Keratinocyte (primary cell): ENCODE measurements around the gene HERC5. TPM values are rescaled to one million over a fixed set of nuclear protein-coding genes. Genes with fewer than 3 reads are reported as not detected.

ENCODE experiments used
- DNase-seq: peaks from one replicate; pipeline ENCODE4 v3.0.0-alpha.2; 2011; ENCODE audit warnings: low read depth, missing footprints, low spot score
- FAIRE-seq: peaks from 2 replicates; lab custom pipeline; 2011; peaks lifted over from hg19 to GRCh38; lab: Jason Lieb, UNC
- H2AFZ ChIP-seq: 2 replicates; pipeline ENCODE4 v1.6.0; 2012; ENCODE audit warnings: low read length, control low read depth, inconsistent platforms; ENCODE audit not compliant: control insufficient read depth
- H3K27ac ChIP-seq: 2 replicates; pipeline ENCODE4 v1.5.1; 2011; ENCODE audit warnings: low read length; ENCODE audit not compliant: control insufficient read depth, insufficient read depth
- H3K27me3 ChIP-seq: 3 replicates; pipeline ENCODE4 v1.6.0; 2011; ENCODE audit warnings: low read length; ENCODE audit not compliant: control insufficient read depth, insufficient read depth; ENCODE audit errors: extremely low read depth
- H3K36me3 ChIP-seq, 2 experiments: 2 replicates in 1 of 2; 3 replicates in 1 of 2; pipeline ENCODE4 v1.5.1; 2011; ENCODE audit warnings: low read length in 2 of 2, mild to moderate bottlenecking in 1 of 2; ENCODE audit not compliant: control insufficient read depth in 2 of 2, insufficient read depth in 2 of 2; ENCODE audit errors: extremely low read depth in 1 of 2
- H3K4me1 ChIP-seq: 3 replicates; pipeline ENCODE4 v1.5.1; 2011; ENCODE audit warnings: low read length; ENCODE audit not compliant: control insufficient read depth, insufficient read depth; ENCODE audit errors: extremely low read depth
- H3K4me2 ChIP-seq: 3 replicates; pipeline ENCODE4 v1.6.0; 2011; ENCODE audit warnings: low read depth, low read length; ENCODE audit not compliant: control insufficient read depth, insufficient read depth; ENCODE audit errors: extremely low read depth
- H3K4me3 ChIP-seq, 3 experiments: fragments of 200-600 bp in 1 of 3; sonication (generic) in 1 of 3; 2 replicates in 2 of 3; 3 replicates in 1 of 3; pipeline ENCODE4 v1.5.1; 2011 to 2016; ENCODE audit warnings: low read length in 3 of 3, mild to moderate bottlenecking in 3 of 3, control low read depth in 2 of 3, inconsistent platforms in 1 of 3, low read depth in 1 of 3, mixed read lengths in 1 of 3, mixed run types in 1 of 3, moderate library complexity in 1 of 3; ENCODE audit not compliant: control insufficient read depth in 2 of 3, insufficient read depth in 2 of 3; ENCODE audit errors: extremely low read depth in 1 of 3
- H3K79me2 ChIP-seq: 2 replicates; pipeline ENCODE4 v1.6.0; 2012; ENCODE audit warnings: low read length; ENCODE audit not compliant: control insufficient read depth, insufficient read depth
- H3K9ac ChIP-seq: 3 replicates; pipeline ENCODE4 v1.6.0; 2011; ENCODE audit warnings: low read length; ENCODE audit not compliant: control insufficient read depth, insufficient read depth; ENCODE audit errors: extremely low read depth
- H3K9me1 ChIP-seq: 3 replicates; pipeline ENCODE4 v1.6.0; 2011; ENCODE audit warnings: low read length; ENCODE audit not compliant: control insufficient read depth, insufficient read depth; ENCODE audit errors: extremely low read depth
- H3K9me3 ChIP-seq: 2 replicates; pipeline ENCODE4 v1.5.1; 2012; ENCODE audit warnings: low read depth, low read length; ENCODE audit not compliant: control insufficient read depth
- H4K20me1 ChIP-seq: 3 replicates; pipeline ENCODE4 v1.6.0; 2011; ENCODE audit warnings: low read length; ENCODE audit not compliant: control insufficient read depth, insufficient read depth; ENCODE audit errors: extremely low read depth
- CTCF ChIP-seq, 3 experiments: IDR thresholded peaks in 1 of 3; conservative IDR thresholded peaks in 1 of 3; optimal IDR thresholded peaks in 1 of 3; 2 replicates in 2 of 3; 3 replicates in 1 of 3; pipeline versions ENCODE3 to v1.5.1; 2011; ENCODE audit warnings: low read length in 3 of 3, mild to moderate bottlenecking in 3 of 3, moderate library complexity in 2 of 3, control low read depth in 1 of 3, inconsistent platforms in 1 of 3; ENCODE audit not compliant: insufficient read depth in 2 of 3; ENCODE audit errors: extremely low read depth in 1 of 3
- EZH2 ChIP-seq: IDR thresholded peaks from one replicate; pipeline ENCODE4 v1.6.1; 2012; ENCODE audit warnings: inconsistent platforms, mild to moderate bottlenecking, low read length, moderate library complexity
- dilution Hi-C: fragments of 300-500 bp; cut with MboI; formaldehyde crosslinking; loops from one replicate; pipeline ENCODE4 v1.7.0; 2020; ENCODE audit warnings: low sequenced_read_pairs; ENCODE audit not compliant: extremely low pct_ligation_motif_present
- polyA plus RNA-seq, 5 experiments: library from polyadenylated mRNA; depleted of rRNA in 3 of 5; stranded (reverse) in 3 of 5; stranded (forward) in 1 of 5; unstranded in 1 of 5; fragments of >200 nt; gene quantifications; 1 replicate in 1 of 5; 2 replicates in 3 of 5; 3 replicates in 1 of 5; pipeline versions ENCODE4 v1.2.1 to v1.2.3, GENCODE V29; 2011 to 2012; ENCODE audit warnings: missing spikeins in 2 of 5, low read depth in 1 of 5, low replicate concordance in 1 of 5

The HERC5 gene
- polyA plus RNA-seq, 1 donor (not counting 4 experiments of a cell fraction or from before 2014, with no cell fraction given): 3.4 TPM

GRCh38 chr4:88514557-88515511 lies 57.9 kb downstream of the HERC5 start:
- no peak for TF ChIP-seq EZH2
- TF ChIP-seq CTCF (optimal IDR thresholded peaks at IDR 0.05 in 1 of 3, IDR thresholded peaks at IDR 0.05 in 1 of 3, conservative IDR thresholded peaks at IDR 0.05 in 1 of 3; ENCODE audit: extremely low read depth in 1 of 3, insufficient read depth in 2 of 3, low read length in 3 of 3): no peak
- Histone ChIP-seq H3K79me2 (no peaks in the 10 kb centered on the region), H3K36me3 (no peaks in the 10 kb centered on the region), H3K9me3 (no peaks in the 10 kb centered on the region), H4K20me1 (no peaks in the 10 kb centered on the region), H3K9ac (no peak overlapping the region), H3K4me2 (no peak overlapping the region), H3K27me3 (no peaks in the 10 kb centered on the region), H3K9me1 (no peaks in the 10 kb centered on the region), H2AFZ (no peak overlapping the region), H3K4me3 (no peak overlapping the region), H3K4me1 (no peaks in the 10 kb centered on the region), H3K27ac (no peak overlapping the region)
- DNase-seq (no peak), FAIRE-seq (no peak)
- dilution Hi-C loops: loop anchor here (25.0 kb wide), 1 partner anchor 278 kb away; no protein-coding TSS in a partner anchor

GRCh38 chr4:88516746-88517145 lies 59.8 kb downstream of the HERC5 start:
- no peak overlapping the region for H3K4me3 ChIP-seq
- TF ChIP-seq EZH2 (no peak), CTCF (optimal IDR thresholded peaks at IDR 0.05 in 1 of 3, IDR thresholded peaks at IDR 0.05 in 1 of 3, conservative IDR thresholded peaks at IDR 0.05 in 1 of 3; ENCODE audit: extremely low read depth in 1 of 3, insufficient read depth in 2 of 3, low read length in 3 of 3) (no peak)
- H3K9me1 ChIP-seq: no peaks in the 10 kb centered on the region
- H3K9ac ChIP-seq: no peak overlapping the region
- H3K4me1 ChIP-seq: peaks cover 4% of the 10 kb centered on the region
- H3K9me3 ChIP-seq: no peaks in the 10 kb centered on the region
- no peak for FAIRE-seq
- H3K27ac ChIP-seq: no peak overlapping the region
- H3K4me2 ChIP-seq: no peak overlapping the region
- no peaks in the 10 kb centered on the region for H4K20me1 ChIP-seq
- DNase-seq: no peak
- no peaks in the 10 kb centered on the region for H3K27me3 ChIP-seq
- peaks cover 11% of the 10 kb centered on the region for H3K79me2 ChIP-seq
- H3K36me3 ChIP-seq: peaks cover 6 to 14% of the 10 kb centered on the region in 2 experiments
- H2AFZ ChIP-seq: no peak overlapping the region
- dilution Hi-C loops: loop anchor here (25.0 kb wide), 1 partner anchor 279 kb away; no protein-coding TSS in a partner anchor
